Embryonic facial prominence (tissue), 1 donor: ENCODE measurements around the gene TBC1D30.

Experiments
- DNase-seq: peaks from one replicate; pipeline ENCODE4 v3.0.0-alpha.2; 2016; ENCODE audit errors: extremely low spot score

TBC1D30 gene

GRCh38 chr12:64864319-64864718 lies 39.9 kb downstream of the TBC1D30 start:
- DNase-seq: no peak

GRCh38 chr12:64875186-64875585 lies 50.7 kb downstream of the TBC1D30 start:
- DNase-seq: no peak

- no peak for DNase-seq
Measured at GRCh38 chr12:64876388-64877071, 52.1 kb downstream of the TBC1D30 start.

- no peak for DNase-seq
Measured at GRCh38 chr12:64877363-64878004, 53.0 kb downstream of the TBC1D30 start.

- no peak for DNase-seq
Measured at GRCh38 chr12:64882687-64883086, 58.2 kb downstream of the TBC1D30 start.

GRCh38 chr12:64883264-64884163 lies 59.1 kb downstream of the TBC1D30 start:
- no peak for DNase-seq

GRCh38 chr12:64884164-64884542 lies 59.7 kb downstream of the TBC1D30 start:
- no peak for DNase-seq

- DNase-seq: no peak
Measured at GRCh38 chr12:64884728-64885127, 60.3 kb downstream of the TBC1D30 start.

- no peak for DNase-seq
Measured at GRCh38 chr12:64889434-64890216, 65.2 kb downstream of the TBC1D30 start.

- DNase-seq: peak; percentile 73
Measured at GRCh38 chr12:64890873-64891468, 66.5 kb downstream of the TBC1D30 start.

GRCh38 chr12:64891629-64892028 lies 67.2 kb downstream of the TBC1D30 start:
- no peak for DNase-seq

GRCh38 chr12:64892561-64892960 lies 68.1 kb downstream of the TBC1D30 start:
- DNase-seq: no peak

GRCh38 chr12:64893961-64894360 lies 69.5 kb downstream of the TBC1D30 start:
- no peak for DNase-seq

GRCh38 chr12:64894827-64895475 lies 70.5 kb downstream of the TBC1D30 start:
- no peak for DNase-seq

GRCh38 chr12:64895526-64895925 lies 71.1 kb downstream of the TBC1D30 start:
- DNase-seq: no peak

GRCh38 chr12:64900540-64900939 lies 76.1 kb downstream of the TBC1D30 start:
- DNase-seq: no peak

- peak; percentile 33 for DNase-seq
Measured at GRCh38 chr12:64903479-64904152, 79.2 kb downstream of the TBC1D30 start.

- no peak for DNase-seq
Measured at GRCh38 chr12:64907097-64907496, 82.7 kb downstream of the TBC1D30 start.

- DNase-seq: no peak
Measured at GRCh38 chr12:64909124-64909523, 84.7 kb downstream of the TBC1D30 start.

- no peak for DNase-seq
Measured at GRCh38 chr12:64911081-64911480, 86.6 kb downstream of the TBC1D30 start.
